ENCODE data around the gene PTK6. TPM values are rescaled to one million over a fixed set of nuclear protein-coding genes. Genes with fewer than 3 reads are reported as not detected.

Gene PTK6
- total RNA-seq, 1 experiment from 2014 or later: 6.7 TPM

DNA sequence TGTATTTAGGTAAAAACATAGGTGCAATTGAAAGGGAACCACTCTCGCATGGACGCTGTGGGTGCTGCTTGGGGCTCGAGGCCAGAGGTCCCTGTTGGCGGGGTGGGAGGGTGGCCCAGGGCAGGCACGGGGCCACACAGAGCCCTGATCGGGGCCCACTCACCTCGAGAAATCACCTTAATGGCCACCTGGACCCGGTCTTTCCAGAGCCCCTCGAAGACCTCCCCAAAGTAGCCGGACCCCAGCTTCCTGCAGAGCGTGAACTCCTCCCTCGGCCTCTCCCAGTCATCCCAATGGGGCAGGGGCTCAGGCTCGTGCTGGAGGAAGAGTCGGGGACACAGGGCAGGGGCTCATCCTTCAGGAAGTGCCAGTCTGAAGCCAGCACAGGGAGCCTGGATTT, 3.8 kb downstream of the PTK6 start:
- Histone ChIP-seq H3K9ac (ENCODE audit: low read length) (no peak overlapping the region; the same call in 1 of the 2 replicates), H3K79me2 (ENCODE audit: insufficient read depth, low read length) (no peaks in the 10 kb centered on the region), H3K4me1 (ENCODE audit: control insufficient read depth in 1 of 2, insufficient read depth in 2 of 2, low read length in 2 of 2) (peaks cover 27 to 47% of the 10 kb centered on the region in 2 experiments), H3K27me3 (ENCODE audit: insufficient read depth, low read length) (no peaks in the 10 kb centered on the region), H3K4me2 (ENCODE audit: low read length) (peak overlapping the region; percentile 68), H4K20me1 (ENCODE audit: insufficient read depth) (no peaks in the 10 kb centered on the region), H3K9me2 (ENCODE audit: insufficient read depth) (no peaks in the 10 kb centered on the region), H3K4me3 (replicated peaks in 1 of 2; ENCODE audit: low read depth in 1 of 2, low read length in 2 of 2) (no peak overlapping the region), H3K27ac (ENCODE audit: low read depth, low read length) (peak overlapping the region; percentile 71; the same call in 1 of the 2 replicates), H2AFZ (ENCODE audit: low read depth, low read length, poor library complexity, severe bottlenecking) (no peak overlapping the region), H3K36me3 (ENCODE audit: control insufficient read depth in 1 of 2, insufficient read depth in 2 of 2, low read length in 2 of 2) (no peaks in the 10 kb centered on the region), H3K9me3 (ENCODE audit: control insufficient read depth in 1 of 2, insufficient read depth in 1 of 2, low read depth in 1 of 2, low read length in 2 of 2) (no peaks in the 10 kb centered on the region)
- no TSS peak for BruUV-seq (replicated peaks)
- DNase-seq (ENCODE audit: low read depth, low spot score) (no peak), ATAC-seq (no peak)
- RAD21 ChIA-PET (ENCODE audit: low non-redundant PET in 1 of 2, low total read pairs in 2 of 2, uncharacterized antibody in 2 of 2, unreplicated experiment in 2 of 2): no interaction called here
- CTCF ChIA-PET: no interaction called here
- no peak for TF ChIP-seq RAD21 (IDR thresholded peaks at IDR 0.05; ENCODE audit: low read depth)
- TF ChIP-seq EZH2 (IDR thresholded peaks at IDR 0.05): no peak
- no peak for TF ChIP-seq SP1 (IDR thresholded peaks at IDR 0.05; ENCODE audit: low read depth)
- no peak for TF ChIP-seq CEBPB (IDR thresholded peaks at IDR 0.05; ENCODE audit: low read depth)
- no peak for TF ChIP-seq SIN3A (IDR thresholded peaks at IDR 0.05; ENCODE audit: low read depth)
- TF ChIP-seq, protein P1, sequence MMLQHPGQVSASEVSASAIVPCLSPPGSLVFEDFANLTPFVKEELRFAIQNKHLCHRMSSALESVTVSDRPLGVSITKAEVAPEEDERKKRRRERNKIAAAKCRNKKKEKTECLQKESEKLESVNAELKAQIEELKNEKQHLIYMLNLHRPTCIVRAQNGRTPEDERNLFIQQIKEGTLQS (IDR thresholded peaks at IDR 0.05): no peak
- TF ChIP-seq JUND (IDR thresholded peaks at IDR 0.05): no peak
- TF ChIP-seq SRF (IDR thresholded peaks at IDR 0.05; ENCODE audit: low read depth): no peak
- TF ChIP-seq CBX3 (IDR thresholded peaks at IDR 0.05; ENCODE audit: low read depth): no peak
- TF ChIP-seq EGR1 (IDR thresholded peaks at IDR 0.05; ENCODE audit: low read depth): no peak
- TF ChIP-seq, protein P2, sequence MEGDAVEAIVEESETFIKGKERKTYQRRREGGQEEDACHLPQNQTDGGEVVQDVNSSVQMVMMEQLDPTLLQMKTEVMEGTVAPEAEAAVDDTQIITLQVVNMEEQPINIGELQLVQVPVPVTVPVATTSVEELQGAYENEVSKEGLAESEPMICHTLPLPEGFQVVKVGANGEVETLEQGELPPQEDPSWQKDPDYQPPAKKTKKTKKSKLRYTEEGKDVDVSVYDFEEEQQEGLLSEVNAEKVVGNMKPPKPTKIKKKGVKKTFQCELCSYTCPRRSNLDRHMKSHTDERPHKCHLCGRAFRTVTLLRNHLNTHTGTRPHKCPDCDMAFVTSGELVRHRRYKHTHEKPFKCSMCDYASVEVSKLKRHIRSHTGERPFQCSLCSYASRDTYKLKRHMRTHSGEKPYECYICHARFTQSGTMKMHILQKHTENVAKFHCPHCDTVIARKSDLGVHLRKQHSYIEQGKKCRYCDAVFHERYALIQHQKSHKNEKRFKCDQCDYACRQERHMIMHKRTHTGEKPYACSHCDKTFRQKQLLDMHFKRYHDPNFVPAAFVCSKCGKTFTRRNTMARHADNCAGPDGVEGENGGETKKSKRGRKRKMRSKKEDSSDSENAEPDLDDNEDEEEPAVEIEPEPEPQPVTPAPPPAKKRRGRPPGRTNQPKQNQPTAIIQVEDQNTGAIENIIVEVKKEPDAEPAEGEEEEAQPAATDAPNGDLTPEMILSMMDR (IDR thresholded peaks at IDR 0.05 in 2 of 3, conservative IDR thresholded peaks at IDR 0.05 in 1 of 3; ENCODE audit: borderline replicate concordance in 1 of 3, insufficient read depth in 1 of 3, low read depth in 2 of 3, low read length in 2 of 3): no peak
- no peak for TF ChIP-seq YY1 (IDR thresholded peaks at IDR 0.05; ENCODE audit: extremely low read depth, insufficient replicate concordance, low read depth, low read length)
- TF ChIP-seq, protein P3, sequence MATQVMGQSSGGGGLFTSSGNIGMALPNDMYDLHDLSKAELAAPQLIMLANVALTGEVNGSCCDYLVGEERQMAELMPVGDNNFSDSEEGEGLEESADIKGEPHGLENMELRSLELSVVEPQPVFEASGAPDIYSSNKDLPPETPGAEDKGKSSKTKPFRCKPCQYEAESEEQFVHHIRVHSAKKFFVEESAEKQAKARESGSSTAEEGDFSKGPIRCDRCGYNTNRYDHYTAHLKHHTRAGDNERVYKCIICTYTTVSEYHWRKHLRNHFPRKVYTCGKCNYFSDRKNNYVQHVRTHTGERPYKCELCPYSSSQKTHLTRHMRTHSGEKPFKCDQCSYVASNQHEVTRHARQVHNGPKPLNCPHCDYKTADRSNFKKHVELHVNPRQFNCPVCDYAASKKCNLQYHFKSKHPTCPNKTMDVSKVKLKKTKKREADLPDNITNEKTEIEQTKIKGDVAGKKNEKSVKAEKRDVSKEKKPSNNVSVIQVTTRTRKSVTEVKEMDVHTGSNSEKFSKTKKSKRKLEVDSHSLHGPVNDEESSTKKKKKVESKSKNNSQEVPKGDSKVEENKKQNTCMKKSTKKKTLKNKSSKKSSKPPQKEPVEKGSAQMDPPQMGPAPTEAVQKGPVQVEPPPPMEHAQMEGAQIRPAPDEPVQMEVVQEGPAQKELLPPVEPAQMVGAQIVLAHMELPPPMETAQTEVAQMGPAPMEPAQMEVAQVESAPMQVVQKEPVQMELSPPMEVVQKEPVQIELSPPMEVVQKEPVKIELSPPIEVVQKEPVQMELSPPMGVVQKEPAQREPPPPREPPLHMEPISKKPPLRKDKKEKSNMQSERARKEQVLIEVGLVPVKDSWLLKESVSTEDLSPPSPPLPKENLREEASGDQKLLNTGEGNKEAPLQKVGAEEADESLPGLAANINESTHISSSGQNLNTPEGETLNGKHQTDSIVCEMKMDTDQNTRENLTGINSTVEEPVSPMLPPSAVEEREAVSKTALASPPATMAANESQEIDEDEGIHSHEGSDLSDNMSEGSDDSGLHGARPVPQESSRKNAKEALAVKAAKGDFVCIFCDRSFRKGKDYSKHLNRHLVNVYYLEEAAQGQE (IDR thresholded peaks at IDR 0.05; ENCODE audit: low read depth): no peak
- TF ChIP-seq, protein P4, sequence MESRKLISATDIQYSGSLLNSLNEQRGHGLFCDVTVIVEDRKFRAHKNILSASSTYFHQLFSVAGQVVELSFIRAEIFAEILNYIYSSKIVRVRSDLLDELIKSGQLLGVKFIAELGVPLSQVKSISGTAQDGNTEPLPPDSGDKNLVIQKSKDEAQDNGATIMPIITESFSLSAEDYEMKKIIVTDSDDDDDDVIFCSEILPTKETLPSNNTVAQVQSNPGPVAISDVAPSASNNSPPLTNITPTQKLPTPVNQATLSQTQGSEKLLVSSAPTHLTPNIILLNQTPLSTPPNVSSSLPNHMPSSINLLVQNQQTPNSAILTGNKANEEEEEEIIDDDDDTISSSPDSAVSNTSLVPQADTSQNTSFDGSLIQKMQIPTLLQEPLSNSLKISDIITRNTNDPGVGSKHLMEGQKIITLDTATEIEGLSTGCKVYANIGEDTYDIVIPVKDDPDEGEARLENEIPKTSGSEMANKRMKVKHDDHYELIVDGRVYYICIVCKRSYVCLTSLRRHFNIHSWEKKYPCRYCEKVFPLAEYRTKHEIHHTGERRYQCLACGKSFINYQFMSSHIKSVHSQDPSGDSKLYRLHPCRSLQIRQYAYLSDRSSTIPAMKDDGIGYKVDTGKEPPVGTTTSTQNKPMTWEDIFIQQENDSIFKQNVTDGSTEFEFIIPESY (IDR thresholded peaks at IDR 0.05; ENCODE audit: extremely low read depth, insufficient replicate concordance, low read length): no peak
- TF ChIP-seq FOSL1 (IDR thresholded peaks at IDR 0.05; ENCODE audit: low read depth): no peak
- TF ChIP-seq ZNF274 (IDR thresholded peaks at IDR 0.05; ENCODE audit: low read depth, low read length): no peak
- no peak for TF ChIP-seq ELF1 (IDR thresholded peaks at IDR 0.05; ENCODE audit: borderline replicate concordance, low read depth)
- TF ChIP-seq, protein P5, sequence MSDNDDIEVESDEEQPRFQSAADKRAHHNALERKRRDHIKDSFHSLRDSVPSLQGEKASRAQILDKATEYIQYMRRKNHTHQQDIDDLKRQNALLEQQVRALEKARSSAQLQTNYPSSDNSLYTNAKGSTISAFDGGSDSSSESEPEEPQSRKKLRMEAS (IDR thresholded peaks at IDR 0.05): no peak
- no peak for TF ChIP-seq POLR2AphosphoS5 (IDR thresholded peaks at IDR 0.05; ENCODE audit: low read depth, low read length)
- intact Hi-C loops (cut with micrococcal nuclease): loop anchor here (10.0 kb wide), 1 partner anchor 99 kb away; no protein-coding TSS in a partner anchor
- POLR2A ChIA-PET: no interaction called here

Data from HCT116 (cell line).